A549 (cell line): Measurements from ENCODE around the gene FAM107B.
A peak's percentile ranks its signal among the peaks of the same experiment; 100 is the strongest.

ENCODE experiments used
- CTCF ChIP-seq: fragments of >200 bp; sonication (Bioruptor Twin); formaldehyde crosslinking; IDR thresholded peaks from 3 replicates; pipeline ENCODE4 v1.5.1; 2016
- ESRRA ChIP-seq: fragments of 150-350 bp; IDR thresholded peaks from 2 replicates; pipeline ENCODE4 v1.6.1; 2014; ENCODE audit warnings: mild to moderate bottlenecking, low read length, borderline replicate concordance
- GATA3 ChIP-seq: IDR thresholded peaks from 2 replicates; pipeline ENCODE4 v1.6.1; 2012; ENCODE audit warnings: borderline replicate concordance
- HOXB13 ChIP-seq: fragments of 250-450 bp; sonication (Bioruptor Pico); IDR thresholded peaks from 2 replicates; pipeline ENCODE4 v1.5.0; 2020; ENCODE audit warnings: low read depth, mild to moderate bottlenecking, moderate library complexity
- MAX ChIP-seq: IDR thresholded peaks from 2 replicates; pipeline ENCODE4 v1.6.1; 2012
- MAZ ChIP-seq: fragments of 150-350 bp; IDR thresholded peaks from 2 replicates; pipeline ENCODE4 v1.6.1; 2014; ENCODE audit warnings: antibody characterized with exemption, low read depth, low read length, borderline replicate concordance
- POLR2A ChIP-seq: IDR thresholded peaks from 2 replicates; pipeline ENCODE4 v1.6.1; 2012; ENCODE audit warnings: mild to moderate bottlenecking, low read length
- RFX5 ChIP-seq: fragments of 450-650 bp; IDR thresholded peaks from 2 replicates; pipeline ENCODE4 v1.7.1; 2014; ENCODE audit warnings: antibody characterized with exemption, mild to moderate bottlenecking, moderate library complexity
- SMC3 ChIP-seq: fragments of >200 bp; sonication (Bioruptor Twin); formaldehyde crosslinking; IDR thresholded peaks from 3 replicates; pipeline ENCODE4 v1.6.1; 2018; ENCODE audit warnings: inconsistent platforms
- TF ChIP-seq, protein P1 (sequence below): IDR thresholded peaks from 2 replicates; pipeline ENCODE4 v1.6.1; 2012; ENCODE audit warnings: low read depth, borderline replicate concordance

- TF ChIP-seq HOXB13 (CRISPR knock-in tag): no peak; the same call in 1 of the 2 replicates
- peak; percentile 27; the same call in 2 of the 3 replicates for TF ChIP-seq CTCF
- TF ChIP-seq MAX: no peak; the same call in none of the 2 replicates
- TF ChIP-seq, protein P1, sequence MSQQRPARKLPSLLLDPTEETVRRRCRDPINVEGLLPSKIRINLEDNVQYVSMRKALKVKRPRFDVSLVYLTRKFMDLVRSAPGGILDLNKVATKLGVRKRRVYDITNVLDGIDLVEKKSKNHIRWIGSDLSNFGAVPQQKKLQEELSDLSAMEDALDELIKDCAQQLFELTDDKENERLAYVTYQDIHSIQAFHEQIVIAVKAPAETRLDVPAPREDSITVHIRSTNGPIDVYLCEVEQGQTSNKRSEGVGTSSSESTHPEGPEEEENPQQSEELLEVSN: no peak
- peak; percentile 55 for TF ChIP-seq SMC3
- no peak for TF ChIP-seq POLR2A
- TF ChIP-seq ESRRA: no peak
- TF ChIP-seq RFX5: peak; percentile 78
- TF ChIP-seq GATA3: peak; percentile 71; the same call in 1 of the 2 replicates
- TF ChIP-seq MAZ: no peak
Observed at GRCh38 chr10:14820010-14820774, 45.5 kb upstream of the FAM107B start.
